ENCODE results near the gene FZR1. TPM values are rescaled to one million over a fixed set of nuclear protein-coding genes. Genes with fewer than 3 reads are reported as not detected.

The FZR1 gene
- polyA plus RNA-seq, 5 donors = 37.0 to 63.1 (median 50.3) TPM

- DNase-seq = no peak
These were observed 35.5 kb upstream of the FZR1 start for GRCh38 chr19:3470500-3471128.

- DNase-seq = no peak
These were observed 34.0 kb upstream of the FZR1 start for GRCh38 chr19:3471954-3472655.

GRCh38 chr19:3474010-3474409 is 32.1 kb upstream of the FZR1 start:
- DNase-seq = no peak

- no peak for DNase-seq
These were observed 31.5 kb upstream of the FZR1 start for GRCh38 chr19:3474614-3475013.

GRCh38 chr19:3475449-3475848 is 30.7 kb upstream of the FZR1 start:
- DNase-seq = no peak

- DNase-seq = no peak
These were observed 29.3 kb upstream of the FZR1 start for GRCh38 chr19:3476830-3477229.

GRCh38 chr19:3477506-3477905 is 28.6 kb upstream of the FZR1 start:
- no peak for DNase-seq

GRCh38 chr19:3477951-3478350 is 28.2 kb upstream of the FZR1 start:
- no peak for DNase-seq

- DNase-seq = no peak
These were observed 27.5 kb upstream of the FZR1 start for GRCh38 chr19:3478409-3479176.

- DNase-seq = no peak
These were observed 26.8 kb upstream of the FZR1 start for GRCh38 chr19:3479177-3479833.

GRCh38 chr19:3479834-3480215 is 26.3 kb upstream of the FZR1 start:
- no peak for DNase-seq

GRCh38 chr19:3480383-3481091 is 25.6 kb upstream of the FZR1 start, which contains the start of gene SMIM24:
TSS of gene SMIM24 (minus strand) at chr19:3480525. CDS start at chr19:3480463, 62 bp downstream.
- no peak for DNase-seq

GRCh38 chr19:3481241-3482090 is 24.6 kb upstream of the FZR1 start:
- DNase-seq = no peak

- no peak for DNase-seq
These were observed 23.4 kb upstream of the FZR1 start for GRCh38 chr19:3482507-3483225.

GRCh38 chr19:3483226-3483628 is 22.9 kb upstream of the FZR1 start, which contains the start of gene SMIM44:
TSS of gene SMIM44 (minus strand) at chr19:3483441. CDS start at chr19:3483403, 38 bp downstream.
- no peak for DNase-seq

GRCh38 chr19:3491396-3492119 is 14.6 kb upstream of the FZR1 start:
- DNase-seq = no peak

GRCh38 chr19:3492131-3492839 is 13.8 kb upstream of the FZR1 start:
- DNase-seq = no peak

GRCh38 chr19:3492919-3493318 is 13.2 kb upstream of the FZR1 start:
- DNase-seq = no peak
